ENCODE data around the gene NUSAP1. TPM values are rescaled to one million over a fixed set of nuclear protein-coding genes. Genes with fewer than 3 reads are reported as not detected.
A peak's percentile ranks its signal among the peaks of the same experiment; 100 is the strongest.
"Not testable (repeated sequence)": the region's sequence is repeated elsewhere in the genome, so short reads cannot be mapped to it uniquely, and the experiment has no call there.

Gene NUSAP1, protein sequence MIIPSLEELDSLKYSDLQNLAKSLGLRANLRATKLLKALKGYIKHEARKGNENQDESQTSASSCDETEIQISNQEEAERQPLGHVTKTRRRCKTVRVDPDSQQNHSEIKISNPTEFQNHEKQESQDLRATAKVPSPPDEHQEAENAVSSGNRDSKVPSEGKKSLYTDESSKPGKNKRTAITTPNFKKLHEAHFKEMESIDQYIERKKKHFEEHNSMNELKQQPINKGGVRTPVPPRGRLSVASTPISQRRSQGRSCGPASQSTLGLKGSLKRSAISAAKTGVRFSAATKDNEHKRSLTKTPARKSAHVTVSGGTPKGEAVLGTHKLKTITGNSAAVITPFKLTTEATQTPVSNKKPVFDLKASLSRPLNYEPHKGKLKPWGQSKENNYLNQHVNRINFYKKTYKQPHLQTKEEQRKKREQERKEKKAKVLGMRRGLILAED
- polyA plus RNA-seq (2013, experiment 1 of 2) = 211 TPM
- 209 TPM for polyA plus RNA-seq (2013, experiment 2 of 2)

DNA sequence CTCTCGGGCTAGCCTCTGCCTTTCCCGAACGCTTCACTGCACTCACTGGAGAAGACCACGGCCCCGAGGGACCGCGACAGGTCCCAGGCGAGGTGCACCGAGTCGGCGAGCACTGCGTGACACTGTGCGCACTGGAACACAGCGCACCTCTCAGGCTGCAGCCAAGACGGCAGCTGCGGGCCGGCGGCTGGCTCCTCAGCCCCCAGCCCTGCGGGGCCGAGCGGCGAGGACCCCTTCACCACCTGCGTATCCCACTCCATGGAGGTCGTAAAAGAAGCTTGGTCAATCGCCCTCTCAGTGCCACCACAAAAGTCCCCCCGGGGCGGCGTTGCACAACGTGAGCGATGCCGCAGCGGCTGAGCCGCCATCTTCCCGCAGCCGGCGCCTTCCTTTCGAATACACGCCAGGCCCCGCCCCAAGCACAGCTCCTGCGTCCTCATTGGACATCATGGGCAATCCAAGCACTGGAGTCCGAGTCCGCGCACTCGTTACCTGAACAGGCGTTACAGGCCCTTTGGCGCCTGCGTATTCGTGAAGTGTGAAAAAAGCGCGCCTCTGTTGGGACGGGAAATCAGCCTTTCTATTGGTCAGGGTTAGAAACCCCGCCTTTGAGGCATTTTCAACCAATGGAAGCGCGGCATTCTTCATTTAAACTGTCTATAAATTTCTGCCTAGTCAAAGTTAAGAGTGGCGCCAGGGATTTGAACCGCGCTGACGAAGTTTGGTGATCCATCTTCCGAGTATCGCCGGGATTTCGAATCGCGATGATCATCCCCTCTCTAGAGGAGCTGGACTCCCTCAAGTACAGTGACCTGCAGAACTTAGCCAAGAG, at the start of gene NUSAP1, which contains the start of gene OIP5:
TSS of gene NUSAP1 (plus strand) at position 688 of the 832 bp plus-strand sequence. CDS start at position 765, 77 bp downstream.
TSS of gene OIP5 (minus strand) at position 398 of the 832 bp plus-strand sequence. CDS start at position 368, 30 bp downstream.
- Histone ChIP-seq H3K27me3 (ENCODE audit: control insufficient read depth in 3 of 3, insufficient read depth in 3 of 3, low read depth in 1 of 3, low read length in 3 of 3) (no peaks in the 10 kb centered on the region), H2BK5ac (ENCODE audit: low read length) (peak within 1 kb of the TSS; percentile 69), H3K4me2 (ENCODE audit: insufficient read depth, low read length, poor library complexity, severe bottlenecking) (peak within 1 kb of the TSS; percentile 68), H3K79me1 (ENCODE audit: low read depth, low read length) (no peaks in the 10 kb centered on the region), H3K9ac (ENCODE audit: low read depth, low read length, poor library complexity) (peak within 1 kb of the TSS; percentile 96), H3K4me3 (ENCODE audit: low read length in 2 of 2) (peak within 1 kb of the TSS; percentile 71 to 90), H3K9me3 (replicated peaks in 1 of 2; ENCODE audit: control insufficient read depth in 2 of 2, insufficient read depth in 1 of 2, low read depth in 1 of 2, low read length in 2 of 2) (no peaks in the 10 kb centered on the region), H2BK15ac (ENCODE audit: low read length) (no peak within 1 kb of the TSS), H3K4me1 (ENCODE audit: control insufficient read depth in 2 of 2, insufficient read depth in 1 of 2, low read depth in 1 of 2, low read length in 2 of 2) (peaks cover 2 to 8% of the 10 kb centered on the region in 2 donors), H2AFZ (ENCODE audit: low read length) (peak within 1 kb of the TSS; percentile 95), H4K91ac (ENCODE audit: low read depth, low read length, poor library complexity) (no peak within 1 kb of the TSS), H3K36me3 (replicated peaks in 1 of 2; ENCODE audit: control insufficient read depth in 2 of 2, insufficient read depth in 2 of 2, low read length in 2 of 2) (peaks cover 4 to 31% of the 10 kb centered on the region in 2 donors), H3K23ac (ENCODE audit: low read depth, low read length, poor library complexity) (peak within 1 kb of the TSS; percentile 35), H3K18ac (ENCODE audit: low read length) (peak within 1 kb of the TSS; percentile 90), H4K8ac (ENCODE audit: low read depth, low read length) (peak within 1 kb of the TSS; percentile 33), H2AK5ac (ENCODE audit: low read depth, low read length) (no peak within 1 kb of the TSS), H3K4ac (ENCODE audit: low read length) (no peak within 1 kb of the TSS), H3K14ac (ENCODE audit: low read length) (peak within 1 kb of the TSS; percentile 59), H2BK12ac (ENCODE audit: low read length) (no peak within 1 kb of the TSS), H2BK120ac (ENCODE audit: low read depth, low read length) (no peak within 1 kb of the TSS), H3K27ac (replicated peaks; ENCODE audit: low read length) (peak within 1 kb of the TSS; percentile 88)
- DNase-seq (ENCODE audit: low spot score) = peak; percentile 99
- no CpG with 5 or more reads among the region's 64 CpGs for WGBS, 2 donors (ENCODE audit: extremely low coverage in 2 of 2, insufficient read length in 2 of 2, insufficient replicate concordance in 1 of 2)

DNA sequence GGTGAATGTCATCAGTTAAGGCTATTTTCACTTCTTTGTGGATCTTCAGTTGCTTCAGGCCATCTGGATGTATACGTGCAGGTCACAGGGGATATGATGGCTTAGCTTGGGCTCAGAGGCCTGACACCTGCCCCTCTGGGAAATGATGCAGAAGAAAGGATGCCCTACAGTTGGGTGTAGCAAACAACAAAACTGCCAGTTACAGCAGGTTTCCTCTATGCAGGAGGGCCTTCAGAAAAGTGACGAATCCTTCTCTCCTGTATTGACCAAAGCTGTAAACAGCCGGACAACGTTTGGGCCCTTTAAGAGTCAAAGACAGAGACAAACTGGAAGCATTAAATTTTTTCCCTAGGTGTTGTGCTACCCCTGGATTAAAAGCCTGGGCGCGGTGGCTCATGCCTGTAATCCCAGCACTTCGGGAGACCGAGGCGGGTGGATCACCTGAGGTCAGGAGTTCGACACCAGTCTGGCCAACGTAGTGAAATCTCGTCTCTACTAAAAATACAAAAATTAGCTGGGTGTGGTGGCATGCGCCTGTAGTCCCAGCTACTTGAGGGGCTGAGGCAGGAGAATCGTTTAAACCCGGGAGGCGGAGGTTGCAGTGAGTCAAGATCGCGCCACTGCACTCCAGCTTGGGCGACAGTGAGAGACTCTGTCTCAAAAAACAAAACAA, 49.6 kb upstream of the NUSAP1 start:
- Histone ChIP-seq H2AFZ (ENCODE audit: low read length) (peak overlapping the region; percentile 88), H3K4me2 (ENCODE audit: insufficient read depth, low read length, poor library complexity, severe bottlenecking) (peak overlapping the region; percentile 52), H3K4me3 (ENCODE audit: low read length in 2 of 2) (peak overlapping the region; percentile 9 to 82), H3K36me3 (replicated peaks in 1 of 2; ENCODE audit: control insufficient read depth in 2 of 2, insufficient read depth in 2 of 2, low read length in 2 of 2) (peaks cover 14 to 50% of the 10 kb centered on the region in 2 donors)
- not testable (repeated sequence) for H2BK12ac ChIP-seq (ENCODE audit: low read length); DNase-seq (ENCODE audit: low spot score); H2BK120ac ChIP-seq (ENCODE audit: low read depth, low read length); H3K14ac ChIP-seq (ENCODE audit: low read length); H2AK5ac ChIP-seq (ENCODE audit: low read depth, low read length); H2BK15ac ChIP-seq (ENCODE audit: low read length); H4K8ac ChIP-seq (ENCODE audit: low read depth, low read length); H3K18ac ChIP-seq (ENCODE audit: low read length); H3K9me3 ChIP-seq (replicated peaks in 1 of 2; ENCODE audit: control insufficient read depth in 2 of 2, insufficient read depth in 1 of 2, low read depth in 1 of 2, low read length in 2 of 2); H4K91ac ChIP-seq (ENCODE audit: low read depth, low read length, poor library complexity); H3K4me1 ChIP-seq (ENCODE audit: control insufficient read depth in 2 of 2, insufficient read depth in 1 of 2, low read depth in 1 of 2, low read length in 2 of 2); H3K27me3 ChIP-seq (ENCODE audit: control insufficient read depth in 3 of 3, insufficient read depth in 3 of 3, low read depth in 1 of 3, low read length in 3 of 3); H3K4ac ChIP-seq (ENCODE audit: low read length); H3K9ac ChIP-seq (ENCODE audit: low read depth, low read length, poor library complexity); H3K79me1 ChIP-seq (ENCODE audit: low read depth, low read length); H2BK5ac ChIP-seq (ENCODE audit: low read length); H3K23ac ChIP-seq (ENCODE audit: low read depth, low read length, poor library complexity); H3K27ac ChIP-seq (replicated peaks; ENCODE audit: low read length)
- no CpG with 5 or more reads among the region's 19 CpGs for WGBS, 2 donors (ENCODE audit: extremely low coverage in 2 of 2, insufficient read length in 2 of 2, insufficient replicate concordance in 1 of 2)

DNA sequence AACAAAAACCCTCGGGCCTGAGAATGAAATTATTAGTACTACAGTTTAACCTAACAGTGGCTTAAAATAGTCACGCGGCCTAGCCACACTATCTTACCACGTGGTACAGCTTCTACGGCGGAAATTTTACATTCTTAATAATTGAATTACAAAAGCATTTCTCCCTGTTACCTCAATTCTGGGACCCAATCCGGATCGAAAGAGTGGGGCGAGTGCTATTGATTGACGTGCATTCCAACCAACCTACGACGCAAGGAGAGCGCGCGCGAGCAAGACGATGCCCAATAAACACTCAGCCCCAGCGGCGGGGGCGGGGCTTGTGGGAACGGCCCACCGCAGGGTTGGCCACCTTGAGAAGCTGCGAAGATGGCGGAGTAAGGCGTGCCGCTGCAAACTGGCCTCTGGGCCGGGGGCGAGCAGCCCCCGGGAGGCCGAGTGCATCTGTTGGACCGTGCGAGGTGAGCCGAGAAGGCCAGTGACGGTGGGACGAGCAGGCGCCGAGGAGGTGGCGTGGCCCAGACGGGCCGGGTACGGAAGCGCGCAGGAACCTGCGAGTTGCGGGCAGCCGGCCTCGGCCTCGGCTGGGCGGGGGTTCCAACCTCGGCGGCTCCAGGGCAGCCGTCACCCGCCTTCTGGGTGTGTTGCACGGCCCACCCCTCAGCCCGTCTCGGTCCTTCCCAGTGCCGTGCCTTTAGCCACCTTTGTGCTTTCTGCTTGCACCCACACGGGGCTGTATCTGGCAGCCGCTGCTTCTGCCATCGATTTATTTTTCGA, 48.8 kb upstream of the NUSAP1 start:
- peak overlapping the region; percentile 82 to 94 for H3K4me3 ChIP-seq (ENCODE audit: low read length in 2 of 2)
- peak; percentile 98 for DNase-seq (ENCODE audit: low spot score)
- H3K36me3 ChIP-seq (replicated peaks in 1 of 2; ENCODE audit: control insufficient read depth in 2 of 2, insufficient read depth in 2 of 2, low read length in 2 of 2) = peaks cover 16 to 53% of the 10 kb centered on the region in 2 donors
- H2AFZ ChIP-seq (ENCODE audit: low read length) = peak overlapping the region; percentile 88
- H3K4me2 ChIP-seq (ENCODE audit: insufficient read depth, low read length, poor library complexity, severe bottlenecking) = peak overlapping the region; percentile 79
- H3K9ac ChIP-seq (ENCODE audit: low read depth, low read length, poor library complexity) = peak overlapping the region; percentile 98
- no CpG with 5 or more reads among the region's 61 CpGs for WGBS, 2 donors (ENCODE audit: extremely low coverage in 2 of 2, insufficient read length in 2 of 2, insufficient replicate concordance in 1 of 2)
- H3K23ac ChIP-seq (ENCODE audit: low read depth, low read length, poor library complexity) = peak overlapping the region; percentile 98
- H3K79me1 ChIP-seq (ENCODE audit: low read depth, low read length) = peaks cover 2% of the 10 kb centered on the region
- H2BK12ac ChIP-seq (ENCODE audit: low read length) = no peak overlapping the region
- no peak overlapping the region for H3K4ac ChIP-seq (ENCODE audit: low read length)
- H2BK5ac ChIP-seq (ENCODE audit: low read length) = peak overlapping the region; percentile 85
- H3K14ac ChIP-seq (ENCODE audit: low read length) = peak overlapping the region; percentile 87
- H3K27me3 ChIP-seq (ENCODE audit: control insufficient read depth in 3 of 3, insufficient read depth in 3 of 3, low read depth in 1 of 3, low read length in 3 of 3) = no peaks in the 10 kb centered on the region
- H2BK15ac ChIP-seq (ENCODE audit: low read length) = peak overlapping the region; percentile 71
- no peak overlapping the region for H2BK120ac ChIP-seq (ENCODE audit: low read depth, low read length)
- H4K91ac ChIP-seq (ENCODE audit: low read depth, low read length, poor library complexity) = no peak overlapping the region
- H3K18ac ChIP-seq (ENCODE audit: low read length) = peak overlapping the region; percentile 100
- H3K27ac ChIP-seq (replicated peaks; ENCODE audit: low read length) = peak overlapping the region; percentile 78
- peaks cover 0 to 10% of the 10 kb centered on the region in 2 donors for H3K9me3 ChIP-seq (replicated peaks in 1 of 2; ENCODE audit: control insufficient read depth in 2 of 2, insufficient read depth in 1 of 2, low read depth in 1 of 2, low read length in 2 of 2)
- H2AK5ac ChIP-seq (ENCODE audit: low read depth, low read length) = no peak overlapping the region
- no peak overlapping the region for H4K8ac ChIP-seq (ENCODE audit: low read depth, low read length)
- peaks cover 2 to 7% of the 10 kb centered on the region in 2 donors for H3K4me1 ChIP-seq (ENCODE audit: control insufficient read depth in 2 of 2, insufficient read depth in 1 of 2, low read depth in 1 of 2, low read length in 2 of 2)
